ENCODE results near the gene DAD1.

- TF ChIP-seq CTCF (IDR thresholded peaks at IDR 0.05) (no peak), POLR2A (IDR thresholded peaks at IDR 0.05) (no peak)
These were observed 50.3 kb downstream of the DAD1 start for GRCh38 chr14:22538671-22539228.

All from sigmoid colon (tissue), 3 donors.